ENCODE data around the gene C6orf141.

C6orf141 gene

GRCh38 chr6:49540614-49541013 lies 9.9 kb upstream of the C6orf141 start:
- no peak for DNase-seq

GRCh38 chr6:49541210-49541724 lies 9.2 kb upstream of the C6orf141 start:
- no peak for DNase-seq

- DNase-seq = no peak
Measured at GRCh38 chr6:49541936-49542335, 8.5 kb upstream of the C6orf141 start.

- DNase-seq = no peak
Measured at GRCh38 chr6:49543087-49543858, 7.2 kb upstream of the C6orf141 start.

GRCh38 chr6:49546331-49546730 lies 4.1 kb upstream of the C6orf141 start:
- no peak for DNase-seq

- no peak for DNase-seq
Measured at GRCh38 chr6:49548613-49549304, 1.7 kb upstream of the C6orf141 start.

- DNase-seq = no peak
Measured at GRCh38 chr6:49549691-49550491, 577 bp upstream of the C6orf141 start.

- no peak for DNase-seq
Measured at GRCh38 chr6:49551078-49551865, 804 bp downstream of the C6orf141 start.

- DNase-seq = no peak
Measured at GRCh38 chr6:49551866-49552129, 1.3 kb downstream of the C6orf141 start.

- no peak for DNase-seq
Measured at GRCh38 chr6:49552596-49552995, 2.1 kb downstream of the C6orf141 start.

- no peak for DNase-seq
Measured at GRCh38 chr6:49553384-49553783, 2.9 kb downstream of the C6orf141 start.

GRCh38 chr6:49555951-49556350 lies 5.5 kb downstream of the C6orf141 start:
- no peak for DNase-seq

- no peak for DNase-seq
Measured at GRCh38 chr6:49556429-49556837, 6.0 kb downstream of the C6orf141 start.

GRCh38 chr6:49557177-49557576 lies 6.7 kb downstream of the C6orf141 start:
- no peak for DNase-seq

- DNase-seq = no peak
Measured at GRCh38 chr6:49558238-49558637, 7.8 kb downstream of the C6orf141 start.

GRCh38 chr6:49563006-49563886 lies 12.8 kb downstream of the C6orf141 start:
- no peak for DNase-seq

- no peak for DNase-seq
Measured at GRCh38 chr6:49564552-49564951, 14.1 kb downstream of the C6orf141 start.

GRCh38 chr6:49565261-49565660 lies 14.8 kb downstream of the C6orf141 start:
- DNase-seq = no peak

GRCh38 chr6:49565855-49566254 lies 15.4 kb downstream of the C6orf141 start:
- DNase-seq = no peak

GRCh38 chr6:49570474-49571079 lies 20.1 kb downstream of the C6orf141 start:
- no peak for DNase-seq

GRCh38 chr6:49576618-49577017 lies 26.1 kb downstream of the C6orf141 start:
- DNase-seq = no peak
